Stimulated activated CD4-positive, alpha-beta T cell treated with anti-CD3 and anti-CD28 coated beads, Interleukin-1b, Interleukin-23, amount 100 ng/mL, for 4 hours (primary cell): ENCODE data around the gene XRCC3.
"Not testable (repeated sequence)": the region's sequence is repeated elsewhere in the genome, so short reads cannot be mapped to it uniquely, and the experiment has no call there.

Experiments
- DNase-seq, 2 donors: peaks; one replicate each; pipeline ENCODE4 v3.0.0-alpha.2; 2020; ENCODE audit warnings: low read depth in 2 of 2

XRCC3 gene

DNA sequence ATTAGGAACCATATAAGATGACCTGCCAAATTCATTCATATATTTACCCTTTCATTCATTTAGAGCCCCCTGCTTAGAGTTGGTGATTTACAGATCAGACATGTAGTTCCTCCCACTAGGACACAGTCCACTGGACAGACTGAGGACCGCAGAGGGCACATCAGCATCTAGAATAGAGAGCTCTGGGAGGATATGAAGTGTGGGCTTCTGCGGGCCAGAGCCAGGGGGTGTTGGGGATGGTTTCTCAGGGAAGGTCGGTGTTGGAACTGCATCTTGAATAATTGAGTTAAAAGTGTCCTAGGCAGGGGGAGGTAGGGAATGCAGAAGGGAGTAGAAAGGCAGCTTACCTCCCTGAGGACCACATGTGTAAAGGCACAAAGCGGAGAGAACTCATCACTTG, 43.3 kb downstream of the XRCC3 start:
- DNase-seq, result no peak

DNA sequence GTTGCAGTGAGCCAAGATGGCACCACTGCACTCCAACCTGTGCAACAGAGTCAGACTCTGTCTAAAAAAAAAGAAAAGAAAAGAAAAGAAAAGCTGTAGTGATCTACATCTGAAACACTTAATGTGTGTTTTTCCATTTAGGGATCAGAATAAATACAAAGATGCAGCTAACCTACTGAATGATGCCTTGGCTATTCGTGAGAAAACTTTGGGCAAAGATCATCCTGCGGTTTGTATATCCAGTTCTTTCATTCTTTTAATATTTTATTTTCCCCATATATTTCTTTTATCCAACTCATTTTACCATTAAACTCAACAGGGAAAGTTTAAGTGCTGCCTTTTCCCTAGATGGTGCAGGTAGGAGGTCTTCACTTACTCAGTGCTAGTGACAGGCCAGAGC, 45.9 kb downstream of the XRCC3 start:
- DNase-seq, result no peak

DNA sequence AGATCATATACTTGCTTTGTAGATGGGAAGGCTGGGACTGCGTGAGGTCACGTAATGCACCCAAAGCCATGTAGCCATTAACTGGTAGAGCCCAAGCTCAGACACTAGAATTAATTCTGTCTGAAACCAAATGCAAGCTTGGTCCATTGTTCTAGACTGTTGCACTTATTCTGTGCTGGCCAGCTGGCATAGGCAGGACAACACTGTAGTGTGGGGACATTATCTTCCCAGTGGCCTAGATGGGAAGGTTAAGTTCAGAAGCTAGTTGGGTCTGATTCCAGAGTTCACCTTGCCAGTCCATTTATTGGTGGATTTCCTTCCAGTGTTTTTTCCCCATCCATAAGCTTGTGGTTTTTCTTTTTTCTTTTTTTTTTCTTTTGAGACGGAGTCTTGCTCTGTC, 47.1 kb downstream of the XRCC3 start:
- DNase-seq, result no peak

DNA sequence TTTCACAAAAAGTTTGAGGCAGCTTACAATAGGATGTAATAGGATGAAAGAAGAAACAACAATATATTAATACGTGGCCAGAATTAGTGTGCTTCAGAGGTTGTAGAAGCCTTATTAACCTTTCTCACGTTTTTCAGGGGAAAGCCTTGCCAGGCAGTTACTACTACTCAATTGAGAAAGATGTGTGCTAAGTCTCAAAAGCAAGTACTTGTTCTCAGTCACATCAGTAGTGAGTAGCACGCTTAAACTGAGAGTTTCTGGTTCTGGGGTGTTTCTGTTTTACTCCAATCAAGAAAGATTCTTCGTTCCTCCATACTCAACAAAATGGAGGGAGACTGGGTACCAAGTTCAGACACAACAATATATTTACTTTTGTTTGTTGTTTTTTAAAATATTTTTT, 47.6 kb downstream of the XRCC3 start:
- no peak for DNase-seq

DNA sequence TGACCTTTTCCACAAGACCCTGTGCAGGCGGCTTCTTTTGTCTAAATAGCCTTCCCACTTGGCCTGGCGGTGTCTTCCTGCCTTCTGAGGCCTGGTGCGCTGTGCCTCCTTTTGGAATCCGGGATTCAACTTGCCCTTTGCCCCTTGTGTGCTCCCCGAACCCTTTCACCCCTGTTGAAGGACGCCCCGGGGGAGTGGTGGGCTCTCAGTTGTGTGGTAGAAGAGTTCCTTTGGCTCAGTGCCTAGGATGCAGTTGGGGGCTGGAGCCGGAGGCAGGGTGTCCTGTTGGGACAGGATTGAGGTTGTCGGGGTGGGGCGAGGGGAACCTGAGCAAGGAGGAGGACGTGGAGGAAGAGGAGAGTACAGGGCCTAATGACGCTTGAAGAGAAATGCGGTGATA, 51.7 kb downstream of the XRCC3 start:
- no peak for DNase-seq

DNA sequence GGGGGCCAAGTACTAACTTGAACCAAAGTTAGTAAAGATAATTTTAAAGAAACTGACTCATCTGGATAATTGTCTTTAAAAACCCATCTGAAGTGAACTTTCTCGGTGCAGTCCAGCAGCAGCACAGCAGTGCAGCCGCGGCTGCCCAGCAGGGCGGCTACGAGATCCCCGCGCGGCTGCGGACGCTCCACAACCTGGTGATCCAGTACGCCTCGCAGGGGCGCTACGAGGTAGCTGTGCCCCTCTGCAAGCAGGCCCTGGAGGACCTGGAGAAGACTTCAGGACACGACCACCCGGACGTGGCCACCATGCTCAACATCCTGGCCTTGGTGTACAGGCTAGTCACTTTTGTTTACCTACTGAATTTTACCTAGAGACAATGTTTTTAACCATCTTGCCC, 52.7 kb downstream of the XRCC3 start:
- DNase-seq, result no peak

DNA sequence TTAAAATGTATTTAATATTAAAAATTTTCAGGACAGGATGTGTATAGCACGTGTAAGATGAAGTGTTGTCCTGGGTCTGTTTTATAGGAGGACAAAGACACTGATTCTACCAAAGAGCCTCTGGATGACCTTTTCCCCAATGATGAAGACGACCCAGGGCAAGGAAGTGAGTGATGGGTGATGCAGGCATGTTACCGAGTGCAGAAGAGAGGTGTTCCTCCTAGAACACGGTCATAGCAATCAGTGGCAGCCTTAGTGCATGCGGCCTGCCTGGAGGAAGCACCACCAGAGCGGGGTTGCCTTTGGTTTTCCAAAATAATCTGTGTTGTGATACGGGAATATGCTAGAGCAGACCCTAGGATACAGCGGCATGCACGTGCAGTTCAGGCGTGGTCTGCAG, 53.2 kb downstream of the XRCC3 start:
- DNase-seq, result no peak

DNA sequence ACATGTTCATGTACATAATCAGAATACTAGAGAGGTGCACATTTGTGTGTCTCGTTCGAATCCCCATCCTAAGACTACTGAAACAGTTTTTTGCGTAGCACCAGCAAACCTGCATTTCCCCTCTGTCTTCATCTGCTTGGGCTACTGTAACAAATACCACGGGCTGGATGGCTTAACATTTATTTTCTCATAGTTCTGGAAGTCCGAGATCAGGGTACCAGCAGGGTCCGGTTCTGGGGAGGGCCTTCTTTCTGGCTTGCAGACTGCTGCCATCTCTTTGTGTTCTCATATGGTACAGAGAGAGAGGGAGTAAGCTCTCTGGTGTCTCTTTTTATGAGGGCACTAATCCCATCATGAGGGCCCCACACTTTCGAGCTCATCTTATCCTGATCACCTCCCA, 55.6 kb downstream of the XRCC3 start:
- DNase-seq, result no peak

DNA sequence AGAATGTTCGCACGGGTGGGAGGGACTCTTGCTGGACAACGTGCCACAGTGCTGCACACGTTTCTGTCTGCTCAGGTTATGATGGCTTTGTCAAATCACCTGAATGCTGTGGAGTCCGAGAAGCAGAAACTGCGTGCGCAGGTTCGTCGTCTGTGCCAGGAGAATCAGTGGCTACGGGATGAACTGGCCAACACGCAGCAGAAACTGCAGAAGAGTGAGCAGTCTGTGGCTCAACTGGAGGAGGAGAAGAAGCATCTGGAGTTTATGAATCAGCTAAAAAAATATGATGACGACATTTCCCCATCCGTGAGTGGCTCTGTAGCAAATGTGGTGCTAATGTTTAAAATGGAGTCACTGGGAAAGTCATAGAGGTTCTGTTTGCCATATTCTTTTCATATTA, 57.8 kb downstream of the XRCC3 start:
- no peak for DNase-seq

DNA sequence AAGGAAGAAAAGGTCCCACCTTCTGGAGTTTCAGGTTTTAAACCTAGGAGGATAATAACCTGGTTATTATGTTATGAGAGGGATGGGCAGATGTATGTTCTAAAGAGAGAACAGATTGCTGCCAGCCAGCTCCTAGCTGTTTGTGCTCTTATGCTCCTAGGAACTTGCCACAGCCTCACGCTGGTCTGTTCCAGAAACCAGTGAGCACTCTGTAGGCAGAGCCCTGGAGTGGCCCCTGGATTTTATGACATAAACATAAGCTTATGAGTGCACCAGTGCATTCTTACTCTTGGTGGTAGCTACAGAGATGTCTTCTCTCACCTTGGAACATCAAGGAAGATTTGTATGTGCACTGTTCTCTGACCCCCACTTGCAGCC, 58.5 kb downstream of the XRCC3 start:
- DNase-seq, result no peak

DNA sequence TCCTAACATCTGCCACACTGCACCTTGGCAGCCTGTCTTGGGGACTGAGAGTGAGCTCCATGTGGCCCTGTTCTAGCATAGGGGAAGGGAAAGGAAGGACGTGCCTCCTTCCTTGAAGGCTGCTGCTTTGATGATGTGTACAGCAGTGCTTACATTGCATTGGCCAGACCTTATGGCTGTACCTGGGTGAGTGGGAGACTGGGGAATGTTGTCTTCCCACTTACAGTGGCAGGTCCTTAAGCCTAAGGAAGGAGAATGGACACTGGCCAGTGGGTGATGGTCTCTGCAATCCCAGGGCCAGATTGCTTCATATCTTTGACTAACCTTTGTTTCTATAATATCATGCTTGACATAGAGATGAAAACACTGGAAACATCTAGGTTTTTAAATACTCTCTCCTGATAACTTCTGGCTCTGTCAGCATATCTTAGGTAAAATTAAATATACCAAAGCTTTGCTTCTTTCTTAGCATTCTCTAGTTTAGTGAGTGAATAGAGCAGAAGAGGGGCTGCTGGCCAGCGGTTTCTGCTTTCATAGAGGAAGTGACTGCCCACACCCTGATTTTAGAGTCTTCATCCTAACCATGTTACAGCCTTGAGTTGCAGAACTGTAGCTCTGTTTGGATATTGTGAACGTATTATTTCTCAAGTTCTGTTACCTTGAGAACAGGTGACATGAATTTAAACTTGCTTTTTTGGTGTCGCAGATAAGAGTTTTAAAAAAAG, 59.1 kb downstream of the XRCC3 start:
- no peak for DNase-seq

DNA sequence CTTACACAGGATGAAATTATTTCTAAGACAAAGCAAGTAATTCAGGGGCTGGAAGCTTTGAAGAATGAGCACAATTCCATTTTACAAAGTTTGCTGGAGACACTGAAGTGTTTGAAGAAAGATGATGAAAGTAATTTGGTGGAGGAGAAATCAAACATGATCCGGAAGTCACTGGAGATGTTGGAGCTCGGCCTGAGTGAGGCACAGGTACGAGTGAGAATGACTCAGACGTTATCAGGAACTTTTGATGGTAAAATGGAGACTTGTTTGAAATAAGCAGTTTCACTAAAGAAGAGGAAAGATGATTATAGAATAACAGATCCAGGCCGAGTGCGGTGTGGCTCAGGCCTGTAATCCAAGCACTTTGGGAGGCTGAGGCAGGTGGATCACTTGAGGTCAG, 60.6 kb downstream of the XRCC3 start:
- no peak for DNase-seq

DNA sequence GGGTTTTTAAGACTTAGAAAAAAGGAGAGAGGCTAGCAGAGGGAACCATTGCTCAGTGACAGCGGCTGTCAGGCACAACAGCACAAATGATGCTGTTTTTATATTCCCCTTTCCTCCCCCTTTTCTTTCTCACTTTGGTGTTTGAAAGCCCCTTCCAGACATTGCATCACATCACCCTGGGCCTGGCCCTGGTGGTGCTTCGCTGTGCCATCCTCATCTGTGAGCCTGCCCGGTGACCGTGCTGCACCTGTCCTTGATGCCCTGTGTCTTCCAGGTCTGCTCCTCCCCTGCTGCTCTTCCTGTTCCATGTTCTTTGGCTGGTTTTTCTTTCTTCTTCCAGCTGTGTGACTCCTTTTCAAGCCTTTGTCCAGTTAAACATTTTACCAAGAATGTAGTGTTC, 61.4 kb downstream of the XRCC3 start:
- DNase-seq, result no peak

DNA sequence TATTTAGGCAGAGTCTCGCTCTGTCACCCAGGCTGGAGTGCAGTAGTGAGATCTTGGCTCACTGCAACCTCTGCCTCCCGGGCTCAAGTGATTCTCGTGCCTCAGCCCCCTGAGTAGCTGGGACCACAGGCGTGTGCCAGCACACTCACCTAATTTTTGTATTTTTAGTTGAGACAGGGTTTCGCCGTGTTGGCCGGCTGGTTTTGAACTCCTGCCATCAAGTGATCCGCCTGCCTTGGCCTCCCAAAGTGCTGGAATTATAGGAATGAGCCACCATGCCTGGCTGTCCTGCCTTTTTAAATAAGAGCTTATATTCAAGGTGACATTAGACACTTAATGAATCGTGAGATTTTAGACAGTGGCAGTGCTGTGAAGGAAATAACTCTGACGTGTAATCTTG, 61.9 kb downstream of the XRCC3 start:
- DNase-seq, result not testable (repeated sequence)

DNA sequence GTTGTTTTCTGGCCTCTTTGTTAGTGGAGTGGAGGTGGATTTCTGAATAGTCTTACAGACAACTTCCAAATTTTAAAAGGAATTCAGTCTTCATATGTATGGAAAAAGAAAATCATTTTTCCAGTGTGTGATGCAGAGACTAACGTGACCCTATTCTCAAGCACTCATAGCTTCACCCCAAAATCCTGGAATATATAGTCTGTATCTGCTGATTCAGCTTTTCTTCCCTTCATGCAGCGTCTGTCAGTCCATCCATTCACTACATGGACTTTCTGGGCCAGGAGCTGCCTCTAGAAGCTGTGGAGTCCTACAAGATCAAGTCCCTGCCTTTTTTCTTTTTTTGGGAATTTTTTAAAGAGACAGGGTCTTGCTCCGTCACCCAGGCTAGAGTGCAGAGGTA, 62.4 kb downstream of the XRCC3 start:
- no peak for DNase-seq

DNA sequence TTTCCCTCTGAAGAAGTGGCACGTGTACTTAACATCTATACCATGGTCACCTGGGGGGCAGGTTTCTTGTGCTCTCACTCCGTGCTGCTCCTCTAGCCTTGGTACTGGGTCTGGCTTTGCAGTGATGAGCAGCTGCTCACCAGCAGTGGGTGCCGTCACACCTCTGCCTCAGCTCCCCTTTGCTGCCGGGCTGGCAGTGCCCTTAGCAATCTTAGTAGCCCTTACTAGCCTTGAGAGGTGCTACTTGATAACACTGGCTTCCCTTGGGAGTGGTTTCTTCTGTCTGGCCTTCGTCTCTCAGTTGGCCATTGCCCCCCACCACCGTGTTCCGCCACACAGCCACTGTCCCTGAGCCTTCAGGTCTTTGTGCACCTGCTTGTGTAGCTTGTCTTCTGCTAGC, 63.7 kb downstream of the XRCC3 start:
- no peak for DNase-seq

DNA sequence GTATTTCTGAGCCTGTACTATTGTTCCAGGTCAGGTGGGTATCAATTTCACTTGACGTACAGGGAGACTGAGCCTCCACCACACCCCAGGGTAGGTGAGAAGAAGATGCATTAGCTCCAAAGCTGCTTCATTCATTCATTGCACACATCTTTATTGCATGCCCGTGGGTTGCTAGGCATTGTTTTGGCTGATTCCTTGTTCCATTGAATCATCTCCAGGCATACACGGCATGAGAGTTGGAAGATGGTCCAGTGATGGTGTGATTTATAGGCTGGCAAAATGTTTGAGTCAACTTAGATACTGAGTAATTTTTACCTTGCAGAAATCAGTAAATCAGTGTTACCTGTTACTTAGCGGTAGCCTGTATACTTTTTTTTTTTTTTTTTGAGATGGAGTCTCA, 65.0 kb downstream of the XRCC3 start:
- DNase-seq, result no peak

DNA sequence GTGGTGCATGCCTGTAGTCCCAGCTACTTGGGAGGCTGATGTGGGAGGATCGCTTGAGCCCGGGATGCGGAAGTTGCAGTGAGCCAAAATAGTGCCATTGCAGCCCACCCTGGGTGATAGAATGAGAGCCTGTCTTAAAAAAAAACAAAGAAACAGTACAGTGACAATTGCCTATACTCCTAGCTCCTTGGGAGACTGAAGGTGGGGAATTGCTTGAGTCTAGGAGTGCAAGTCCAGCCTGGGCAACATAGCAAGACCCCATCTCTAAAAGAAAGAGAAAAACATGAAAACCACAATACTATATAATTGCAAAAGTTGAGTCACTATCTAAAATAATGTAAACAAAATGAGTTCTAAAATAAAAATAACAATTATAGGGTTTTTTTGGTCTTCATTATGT, 66.2 kb downstream of the XRCC3 start:
- no peak for DNase-seq
